NB4 (cell line): Measurements from ENCODE around the gene SMC1B.
"Not testable (repeated sequence)": the region's sequence is repeated elsewhere in the genome, so short reads cannot be mapped to it uniquely, and the experiment has no call there.

Experiments used
- DNase-seq: peaks from one replicate; pipeline ENCODE4 v3.0.0; 2010; ENCODE audit warnings: low read depth
- H3K4me3 ChIP-seq: one replicate; pipeline ENCODE4 v1.5.1; 2011; ENCODE audit warnings: mild to moderate bottlenecking, low read depth, low read length, moderate library complexity
- MYC ChIP-seq: IDR thresholded peaks from 2 replicates; pipeline ENCODE4 v1.6.1; 2011; ENCODE audit warnings: low read depth, low read length
- POLR2A ChIP-seq: IDR thresholded peaks from 2 replicates; pipeline ENCODE4 v1.6.1; 2011; ENCODE audit warnings: mild to moderate bottlenecking; ENCODE audit not compliant: insufficient read length; ENCODE audit errors: extremely low read depth
- TF ChIP-seq, protein P1 (sequence below): IDR thresholded peaks from one replicate; pipeline ENCODE4 v1.5.1; 2012; ENCODE audit warnings: low read depth, low read length
- TF ChIP-seq, protein P2 (sequence below): IDR thresholded peaks from 2 replicates; pipeline ENCODE4 v1.6.1; 2011; ENCODE audit warnings: low read depth, low read length

The SMC1B gene

GRCh38 chr22:45331486-45331885 lies 81.9 kb downstream of the SMC1B start:
- TF ChIP-seq POLR2A (no peak), MYC (no peak)
- TF ChIP-seq, protein P1, sequence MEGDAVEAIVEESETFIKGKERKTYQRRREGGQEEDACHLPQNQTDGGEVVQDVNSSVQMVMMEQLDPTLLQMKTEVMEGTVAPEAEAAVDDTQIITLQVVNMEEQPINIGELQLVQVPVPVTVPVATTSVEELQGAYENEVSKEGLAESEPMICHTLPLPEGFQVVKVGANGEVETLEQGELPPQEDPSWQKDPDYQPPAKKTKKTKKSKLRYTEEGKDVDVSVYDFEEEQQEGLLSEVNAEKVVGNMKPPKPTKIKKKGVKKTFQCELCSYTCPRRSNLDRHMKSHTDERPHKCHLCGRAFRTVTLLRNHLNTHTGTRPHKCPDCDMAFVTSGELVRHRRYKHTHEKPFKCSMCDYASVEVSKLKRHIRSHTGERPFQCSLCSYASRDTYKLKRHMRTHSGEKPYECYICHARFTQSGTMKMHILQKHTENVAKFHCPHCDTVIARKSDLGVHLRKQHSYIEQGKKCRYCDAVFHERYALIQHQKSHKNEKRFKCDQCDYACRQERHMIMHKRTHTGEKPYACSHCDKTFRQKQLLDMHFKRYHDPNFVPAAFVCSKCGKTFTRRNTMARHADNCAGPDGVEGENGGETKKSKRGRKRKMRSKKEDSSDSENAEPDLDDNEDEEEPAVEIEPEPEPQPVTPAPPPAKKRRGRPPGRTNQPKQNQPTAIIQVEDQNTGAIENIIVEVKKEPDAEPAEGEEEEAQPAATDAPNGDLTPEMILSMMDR = no peak
- TF ChIP-seq, protein P2, sequence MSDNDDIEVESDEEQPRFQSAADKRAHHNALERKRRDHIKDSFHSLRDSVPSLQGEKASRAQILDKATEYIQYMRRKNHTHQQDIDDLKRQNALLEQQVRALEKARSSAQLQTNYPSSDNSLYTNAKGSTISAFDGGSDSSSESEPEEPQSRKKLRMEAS = no peak
- no peak overlapping the region for H3K4me3 ChIP-seq

GRCh38 chr22:45330548-45330947 lies 82.9 kb downstream of the SMC1B start:
- H3K4me3 ChIP-seq = no peak overlapping the region
- TF ChIP-seq, protein P2 = no peak
- TF ChIP-seq MYC (no peak), POLR2A (no peak)
- TF ChIP-seq, protein P1 = no peak
- DNase-seq = no peak

More at GRCh38 chr22:45331486-45331885, 81.9 kb downstream of the SMC1B start:
- no peak for DNase-seq

GRCh38 chr22:45329530-45329936 lies 83.9 kb downstream of the SMC1B start:
- no peak overlapping the region for H3K4me3 ChIP-seq
- DNase-seq = no peak
- TF ChIP-seq MYC = no peak
- no peak for TF ChIP-seq POLR2A
- TF ChIP-seq, protein P2 = no peak
- TF ChIP-seq, protein P1 = no peak

- no peak overlapping the region for H3K4me3 ChIP-seq
- DNase-seq = no peak
Measured at GRCh38 chr22:45328822-45329529, 84.4 kb downstream of the SMC1B start.

GRCh38 chr22:45328261-45328660 lies 85.1 kb downstream of the SMC1B start:
- H3K4me3 ChIP-seq, DNase-seq: not testable (repeated sequence)

More at GRCh38 chr22:45328822-45329529, 84.4 kb downstream of the SMC1B start:
- TF ChIP-seq, protein P2 = no peak
- no peak for TF ChIP-seq MYC

GRCh38 chr22:45324311-45324711 lies 89.1 kb downstream of the SMC1B start:
- DNase-seq = no peak
- TF ChIP-seq, protein P1 = no peak
- TF ChIP-seq, protein P2 = no peak
- no peak for TF ChIP-seq POLR2A
- no peak for TF ChIP-seq MYC
- H3K4me3 ChIP-seq = no peak overlapping the region

DNA sequence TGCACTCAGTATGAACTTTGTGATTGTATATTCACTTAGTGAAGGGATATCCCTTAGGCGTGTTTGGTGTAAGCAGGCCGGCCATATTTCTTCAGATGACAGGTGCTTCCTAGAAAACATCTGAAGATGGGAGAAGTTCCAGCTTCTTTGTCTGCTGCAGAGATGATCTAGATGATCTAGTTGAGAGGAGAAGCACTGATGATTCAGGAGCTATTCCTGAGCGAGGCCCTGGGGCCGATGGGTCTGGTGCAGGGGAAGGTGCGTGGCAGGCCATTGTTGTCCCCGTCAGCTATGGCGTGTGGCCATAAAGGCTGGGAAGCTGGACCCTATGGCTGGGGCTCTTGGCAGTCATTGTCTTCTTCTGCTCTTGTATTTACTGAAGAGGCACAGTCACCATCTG lies 89.7 kb downstream of the SMC1B start:
- TF ChIP-seq, protein P2 = no peak
- TF ChIP-seq MYC (no peak), POLR2A (no peak)
- TF ChIP-seq, protein P1 = no peak
- H3K4me3 ChIP-seq = no peak overlapping the region
- DNase-seq = no peak
